Fibroblast of mammary gland (primary cell): ENCODE results near the gene GPATCH2.

ENCODE experiments used
- DNase-seq: peaks from one replicate; pipeline ENCODE4 v3.0.0-alpha.2; 2010; ENCODE audit warnings: low read depth
- H3K4me3 ChIP-seq: 2 replicates; pipeline ENCODE4 v1.5.1; 2011; ENCODE audit warnings: low read depth, mild to moderate bottlenecking, low read length, moderate library complexity; ENCODE audit not compliant: control insufficient read depth
- CTCF ChIP-seq: conservative IDR thresholded peaks from 2 replicates; pipeline ENCODE4 v1.5.1; 2011; ENCODE audit warnings: low read depth, low read length, inconsistent platforms; ENCODE audit not compliant: control insufficient read depth, insufficient read depth

GPATCH2 gene

GRCh38 chr1:217552339-217552951, 78.4 kb downstream of the GPATCH2 start:
- no peak for TF ChIP-seq CTCF
- DNase-seq = no peak
- H3K4me3 ChIP-seq = no peak overlapping the region

- H3K4me3 ChIP-seq = no peak overlapping the region
- no peak for DNase-seq
- TF ChIP-seq CTCF = no peak
Measured at GRCh38 chr1:217542837-217543236, 88.1 kb downstream of the GPATCH2 start.

GRCh38 chr1:217542136-217542777, 88.6 kb downstream of the GPATCH2 start:
- H3K4me3 ChIP-seq = no peak overlapping the region
- no peak for TF ChIP-seq CTCF
- no peak for DNase-seq

- H3K4me3 ChIP-seq = no peak overlapping the region
- no peak for TF ChIP-seq CTCF
- no peak for DNase-seq
Measured at GRCh38 chr1:217540321-217540720, 90.6 kb downstream of the GPATCH2 start.

GRCh38 chr1:217539510-217539909, 91.4 kb downstream of the GPATCH2 start:
- no peak for TF ChIP-seq CTCF
- DNase-seq = no peak
- H3K4me3 ChIP-seq = no peak overlapping the region

- H3K4me3 ChIP-seq = no peak overlapping the region
- TF ChIP-seq CTCF = no peak
- peak; percentile 48 for DNase-seq
Measured at GRCh38 chr1:217535601-217536377, 95.1 kb downstream of the GPATCH2 start.
